ENCODE results near the gene SCFD2.

- TF ChIP-seq CTCF (IDR thresholded peaks at IDR 0.05; ENCODE audit: poor library complexity, severe bottlenecking) (no peak), RAD21 (conservative IDR thresholded peaks at IDR 0.05) (no peak), EZH2 (IDR thresholded peaks at IDR 0.05; ENCODE audit: borderline replicate concordance, insufficient read depth, low read length, poor library complexity, severe bottlenecking) (no peak), EP300 (conservative IDR thresholded peaks at IDR 0.05; ENCODE audit: poor library complexity, severe bottlenecking) (no peak), TAF1 (IDR thresholded peaks at IDR 0.05; ENCODE audit: low read depth) (no peak), POLR2AphosphoS5 (IDR thresholded peaks at IDR 0.05) (no peak)
Measured at GRCh38 chr4:52959541-52959940, 406.3 kb downstream of the SCFD2 start.
